ENCODE results near the gene PRUNE1. TPM values are rescaled to one million over a fixed set of nuclear protein-coding genes. Genes with fewer than 3 reads are reported as not detected.
A peak's percentile ranks its signal among the peaks of the same experiment; 100 is the strongest.

PRUNE1 gene
- total RNA-seq, 1 experiment from 2014 or later: 24.3 TPM

DNA sequence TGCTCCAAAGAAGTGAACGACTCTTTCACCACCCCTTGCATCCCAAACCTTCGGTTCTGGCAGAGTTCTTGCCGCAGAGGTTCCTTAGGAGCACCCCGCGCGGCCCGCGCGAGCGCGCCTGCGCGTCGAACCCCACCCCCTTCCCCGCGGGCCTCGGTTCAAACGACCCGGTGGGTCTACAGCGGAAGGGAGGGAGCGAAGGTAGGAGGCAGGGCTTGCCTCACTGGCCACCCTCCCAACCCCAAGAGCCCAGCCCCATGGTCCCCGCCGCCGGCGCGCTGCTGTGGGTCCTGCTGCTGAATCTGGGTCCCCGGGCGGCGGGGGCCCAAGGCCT, 39.3 kb downstream of the PRUNE1 start, which contains the start of gene C1orf56:
TSS of gene C1orf56 (plus strand) at position 161 of the 334 bp plus-strand sequence. CDS start at position 258, 97 bp downstream.
- Mint-ChIP-seq H3K27ac (ENCODE audit: unreplicated experiment) (peak within 1 kb of the TSS; percentile 74), H3K27me3 (ENCODE audit: insufficient read depth, unreplicated experiment) (no peaks in the 10 kb centered on the region), H3K4me1 (ENCODE audit: low read depth, unreplicated experiment) (no peaks in the 10 kb centered on the region), H3K36me3 (ENCODE audit: insufficient read depth, unreplicated experiment) (peaks cover 39% of the 10 kb centered on the region), H3K9me3 (ENCODE audit: unreplicated experiment) (no peaks in the 10 kb centered on the region), H3K4me3 (ENCODE audit: unreplicated experiment) (peak within 1 kb of the TSS; percentile 81)
- no peaks in the 10 kb centered on the region for H3K36me3 ChIP-seq (ENCODE audit: control insufficient read depth, insufficient read depth, low read length)
- intact Hi-C loops (cut with micrococcal nuclease; ENCODE audit: unreplicated experiment): loop anchor here (2.0 kb wide), 1 partner anchor 67 kb away; no protein-coding TSS in a partner anchor
- BruUV-seq (replicated peaks): no TSS peak
- ChIA-PET POLR2A (interaction anchor here (0.6 to 1.1 kb wide), 6 partner anchors 24 to 142 kb away, joined by 3 to 6 read pairs (median 4); partner anchors contain the start of genes MINDY1 and VPS72), CTCF (interaction anchor here (0.6 to 1.5 kb wide), 11 partner anchors 9 to 115 kb away, joined by 3 to 15 read pairs (median 4); partner anchors contain the start of genes CDC42SE1, MINDY1 and MLLT11)
- peak; percentile 79 to 80 for DNase-seq
- peaks cover 4% of the 10 kb centered on the region for H3K4me1 ChIP-seq
- TF ChIP-seq, protein P1, sequence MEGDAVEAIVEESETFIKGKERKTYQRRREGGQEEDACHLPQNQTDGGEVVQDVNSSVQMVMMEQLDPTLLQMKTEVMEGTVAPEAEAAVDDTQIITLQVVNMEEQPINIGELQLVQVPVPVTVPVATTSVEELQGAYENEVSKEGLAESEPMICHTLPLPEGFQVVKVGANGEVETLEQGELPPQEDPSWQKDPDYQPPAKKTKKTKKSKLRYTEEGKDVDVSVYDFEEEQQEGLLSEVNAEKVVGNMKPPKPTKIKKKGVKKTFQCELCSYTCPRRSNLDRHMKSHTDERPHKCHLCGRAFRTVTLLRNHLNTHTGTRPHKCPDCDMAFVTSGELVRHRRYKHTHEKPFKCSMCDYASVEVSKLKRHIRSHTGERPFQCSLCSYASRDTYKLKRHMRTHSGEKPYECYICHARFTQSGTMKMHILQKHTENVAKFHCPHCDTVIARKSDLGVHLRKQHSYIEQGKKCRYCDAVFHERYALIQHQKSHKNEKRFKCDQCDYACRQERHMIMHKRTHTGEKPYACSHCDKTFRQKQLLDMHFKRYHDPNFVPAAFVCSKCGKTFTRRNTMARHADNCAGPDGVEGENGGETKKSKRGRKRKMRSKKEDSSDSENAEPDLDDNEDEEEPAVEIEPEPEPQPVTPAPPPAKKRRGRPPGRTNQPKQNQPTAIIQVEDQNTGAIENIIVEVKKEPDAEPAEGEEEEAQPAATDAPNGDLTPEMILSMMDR (IDR thresholded peaks at IDR 0.05; ENCODE audit: insufficient read depth in 1 of 2, low read depth in 1 of 2, low read length in 1 of 2, severe bottlenecking in 1 of 2, unreplicated experiment in 1 of 2): no peak
- no peaks in the 10 kb centered on the region for H3K9me3 ChIP-seq
- H3K4me3 ChIP-seq (ENCODE audit: low read depth, low read length): peak within 1 kb of the TSS; percentile 72
- H3K27me3 ChIP-seq (replicated peaks; ENCODE audit: control insufficient read depth, insufficient read depth, low read length): no peaks in the 10 kb centered on the region

DNA sequence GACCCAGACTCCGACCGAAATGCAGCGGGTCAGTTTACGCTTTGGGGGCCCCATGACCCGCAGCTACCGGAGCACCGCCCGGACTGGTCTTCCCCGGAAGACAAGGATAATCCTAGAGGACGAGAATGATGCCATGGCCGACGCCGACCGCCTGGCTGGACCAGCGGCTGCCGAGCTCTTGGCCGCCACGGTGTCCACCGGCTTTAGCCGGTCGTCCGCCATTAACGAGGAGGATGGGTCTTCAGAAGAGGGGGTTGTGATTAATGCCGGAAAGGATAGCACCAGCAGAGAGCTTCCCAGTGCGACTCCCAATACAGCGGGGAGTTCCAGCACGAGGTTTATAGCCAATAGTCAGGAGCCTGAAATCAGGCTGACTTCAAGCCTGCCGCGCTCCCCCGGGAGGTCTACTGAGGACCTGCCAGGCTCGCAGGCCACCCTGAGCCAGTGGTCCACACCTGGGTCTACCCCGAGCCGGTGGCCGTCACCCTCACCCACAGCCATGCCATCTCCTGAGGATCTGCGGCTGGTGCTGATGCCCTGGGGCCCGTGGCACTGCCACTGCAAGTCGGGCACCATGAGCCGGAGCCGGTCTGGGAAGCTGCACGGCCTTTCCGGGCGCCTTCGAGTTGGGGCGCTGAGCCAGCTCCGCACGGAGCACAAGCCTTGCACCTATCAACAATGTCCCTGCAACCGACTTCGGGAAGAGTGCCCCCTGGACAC, 39.8 kb downstream of the PRUNE1 start:
- H3K4me3 ChIP-seq (ENCODE audit: low read depth, low read length): peak overlapping the region; percentile 72
- peak; percentile 69 for DNase-seq

DNA sequence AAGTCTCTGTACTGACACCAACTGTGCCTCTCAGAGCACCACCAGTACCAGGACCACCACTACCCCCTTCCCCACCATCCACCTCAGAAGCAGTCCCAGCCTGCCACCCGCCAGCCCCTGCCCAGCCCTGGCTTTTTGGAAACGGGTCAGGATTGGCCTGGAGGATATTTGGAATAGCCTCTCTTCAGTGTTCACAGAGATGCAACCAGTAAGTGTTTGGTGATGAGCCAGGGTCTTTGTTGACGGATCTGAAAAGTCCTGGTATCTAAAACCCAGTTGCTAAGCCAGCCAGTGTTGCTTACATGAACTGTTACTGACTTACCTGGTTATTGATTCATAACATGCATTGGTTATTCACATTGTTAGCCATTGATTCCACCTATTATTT, 40.4 kb downstream of the PRUNE1 start:
- H3K36me3 Mint-ChIP-seq (ENCODE audit: insufficient read depth, unreplicated experiment): peaks cover 49% of the 10 kb centered on the region
- no peaks in the 10 kb centered on the region for H3K9me3 Mint-ChIP-seq (ENCODE audit: unreplicated experiment)
- H3K9me3 ChIP-seq: no peaks in the 10 kb centered on the region

More for the DNA sequence above, 39.8 kb downstream of the PRUNE1 start:
- Mint-ChIP-seq H3K4me1 (ENCODE audit: low read depth, unreplicated experiment) (no peaks in the 10 kb centered on the region), H3K27me3 (ENCODE audit: insufficient read depth, unreplicated experiment) (no peaks in the 10 kb centered on the region), H3K9me3 (ENCODE audit: unreplicated experiment) (no peaks in the 10 kb centered on the region), H3K36me3 (ENCODE audit: insufficient read depth, unreplicated experiment) (peaks cover 43% of the 10 kb centered on the region), H3K27ac (ENCODE audit: unreplicated experiment) (peak overlapping the region; percentile 74), H3K4me3 (ENCODE audit: unreplicated experiment) (peak overlapping the region; percentile 81)
- Histone ChIP-seq H3K9me3 (no peaks in the 10 kb centered on the region), H3K36me3 (ENCODE audit: control insufficient read depth, insufficient read depth, low read length) (no peaks in the 10 kb centered on the region), H3K4me1 (peaks cover 4% of the 10 kb centered on the region), H3K27me3 (replicated peaks; ENCODE audit: control insufficient read depth, insufficient read depth, low read length) (no peaks in the 10 kb centered on the region)
- POLR2A ChIA-PET: interaction anchor here (0.5 to 1.1 kb wide), 4 partner anchors 35 to 446 kb away, joined by 3 to 5 read pairs (median 3); partner anchors contain the start of gene MINDY1
- BruUV-seq (replicated peaks): TSS peak; percentile 74
- intact Hi-C loops (cut with micrococcal nuclease; ENCODE audit: unreplicated experiment): loop anchor here (1.0 to 2.0 kb wide), 2 partner anchors 35 to 67 kb away; no protein-coding TSS in a partner anchor
- CTCF ChIA-PET: interaction anchor here (0.6 to 1.5 kb wide), 10 partner anchors 9 to 107 kb away, joined by 3 to 15 read pairs (median 4); partner anchors contain the start of genes CDC42SE1, MINDY1 and MLLT11
- TF ChIP-seq, protein P1 (IDR thresholded peaks at IDR 0.05; ENCODE audit: insufficient read depth in 1 of 2, low read depth in 1 of 2, low read length in 1 of 2, severe bottlenecking in 1 of 2, unreplicated experiment in 1 of 2): peak in 1 of 2 experiments; percentile 55

More for the DNA sequence above, 40.4 kb downstream of the PRUNE1 start:
- Histone ChIP-seq H3K4me3 (ENCODE audit: low read depth, low read length) (peak overlapping the region; percentile 72), H3K27me3 (replicated peaks; ENCODE audit: control insufficient read depth, insufficient read depth, low read length) (no peaks in the 10 kb centered on the region), H3K36me3 (ENCODE audit: control insufficient read depth, insufficient read depth, low read length) (no peaks in the 10 kb centered on the region), H3K4me1 (peaks cover 4% of the 10 kb centered on the region)
- H3K27me3 Mint-ChIP-seq (ENCODE audit: insufficient read depth, unreplicated experiment): no peaks in the 10 kb centered on the region
- intact Hi-C loops (cut with micrococcal nuclease; ENCODE audit: unreplicated experiment): loop anchor here (1.0 kb wide), 1 partner anchor 35 kb away; no protein-coding TSS in a partner anchor
- peak overlapping the region; percentile 74 for H3K27ac Mint-ChIP-seq (ENCODE audit: unreplicated experiment)
- H3K4me1 Mint-ChIP-seq (ENCODE audit: low read depth, unreplicated experiment): no peaks in the 10 kb centered on the region
- POLR2A ChIA-PET: interaction anchor here (0.6 to 1.1 kb wide), 2 partner anchors 42 to 66 kb away, joined by 3 to 5 read pairs; partner anchors contain the start of gene MINDY1
- TF ChIP-seq, protein P1 (IDR thresholded peaks at IDR 0.05; ENCODE audit: insufficient read depth in 1 of 2, low read depth in 1 of 2, low read length in 1 of 2, severe bottlenecking in 1 of 2, unreplicated experiment in 1 of 2): peak in 1 of 2 experiments; percentile 56
- no TSS peak for BruUV-seq (replicated peaks)
- peak overlapping the region; percentile 81 for H3K4me3 Mint-ChIP-seq (ENCODE audit: unreplicated experiment)
- CTCF ChIA-PET: interaction anchor here (1.0 to 1.5 kb wide), 6 partner anchors 10 to 53 kb away, joined by 3 to 15 read pairs (median 6); partner anchors contain the start of genes CDC42SE1, MINDY1 and MLLT11
- DNase-seq: no peak

Measured in Caco-2 (cell line).